HT-29 (cell line): ENCODE results near the gene MOSPD3. TPM values are rescaled to one million over a fixed set of nuclear protein-coding genes. Genes with fewer than 3 reads are reported as not detected.

Experiments used
- small RNA-seq: library from RNA; depleted of rRNA; stranded (forward); fragments of <200 nt; gene quantifications from one replicate; pipeline ENCODE3, GENCODE V24; 2014
- total RNA-seq: library from RNA; depleted of rRNA; stranded (reverse); fragments of >200 nt; shearing (Covaris generic); gene quantifications from 2 replicates; pipeline ENCODE4 v1.2.3, GENCODE V29; 2014; rRNA removed

The MOSPD3 gene
- total RNA-seq, 1 experiment from 2014 or later: 18.4 TPM

Small RNA genes lying within 50 kb of the gene (small RNA-seq; reads per million reads assigned to genes)
- gene SAP25: not detected

Other genes with a start within 250 kb of the MOSPD3 start
- 2.1 TPM in 1 of 2 replicates, not detected in the other for gene PILRA, start 239.1 kb upstream of the MOSPD3 start, total RNA-seq
- gene ZCWPW1, start 183.8 kb upstream of the MOSPD3 start, total RNA-seq: 0.76 and 1.0 TPM in 2 replicates
- 80.9 and 89.1 TPM in 2 replicates for gene MEPCE, start 182.7 kb upstream of the MOSPD3 start, total RNA-seq
- gene PPP1R35, start 176.0 kb upstream of the MOSPD3 start, total RNA-seq: 102 and 110 TPM in 2 replicates
- gene SPACDR, start 148.3 kb upstream of the MOSPD3 start, total RNA-seq: 0.21 and 0.64 TPM in 2 replicates
- 102 and 123 TPM in 2 replicates for gene TSC22D4, start 133.3 kb upstream of the MOSPD3 start, total RNA-seq
- gene NYAP1, start 128.6 kb upstream of the MOSPD3 start, total RNA-seq: 0.03 and 0.21 TPM in 2 replicates
- gene AGFG2, start 73.3 kb upstream of the MOSPD3 start, total RNA-seq: 29.8 and 30.4 TPM in 2 replicates
- gene SAP25, start 38.6 kb upstream of the MOSPD3 start, total RNA-seq: 0.63 and 1.5 TPM in 2 replicates
- gene LRCH4, start 26.4 kb upstream of the MOSPD3 start, total RNA-seq: 58.1 and 72.9 TPM in 2 replicates
- gene FBXO24, start 26.2 kb upstream of the MOSPD3 start, total RNA-seq: 0.29 and 0.36 TPM in 2 replicates
- gene PCOLCE, start 10.2 kb upstream of the MOSPD3 start, total RNA-seq: 4.7 and 5.2 TPM in 2 replicates
- gene TFR2, start 29.0 kb downstream of the MOSPD3 start, total RNA-seq: 1.2 and 1.7 TPM in 2 replicates
- gene ACTL6B, start 43.9 kb downstream of the MOSPD3 start, total RNA-seq: 0.13 TPM in 1 of 2 replicates, not detected in the other
- gene GNB2, start 61.2 kb downstream of the MOSPD3 start, total RNA-seq: 272 and 317 TPM in 2 replicates
- gene GIGYF1, start 81.7 kb downstream of the MOSPD3 start, total RNA-seq: 44.6 and 46.9 TPM in 2 replicates
- 222 and 231 TPM in 2 replicates for gene POP7, start 93.6 kb downstream of the MOSPD3 start, total RNA-seq
- not detected in 2 replicates for gene EPO, start 107.9 kb downstream of the MOSPD3 start, total RNA-seq
- gene ZAN, start 121.1 kb downstream of the MOSPD3 start, total RNA-seq: not detected in 2 replicates
- 230 and 236 TPM in 2 replicates for gene EPHB4, start 215.0 kb downstream of the MOSPD3 start, total RNA-seq
- gene SLC12A9, start 240.2 kb downstream of the MOSPD3 start, total RNA-seq: 68.7 and 85.6 TPM in 2 replicates